HuH-7.5 (cell line): Measurements from ENCODE around the gene CAPN14.

ENCODE experiments used
- DNase-seq: peaks from one replicate; pipeline ENCODE4 v3.0.0; 2011; ENCODE audit warnings: low spot score

CAPN14 gene

DNA sequence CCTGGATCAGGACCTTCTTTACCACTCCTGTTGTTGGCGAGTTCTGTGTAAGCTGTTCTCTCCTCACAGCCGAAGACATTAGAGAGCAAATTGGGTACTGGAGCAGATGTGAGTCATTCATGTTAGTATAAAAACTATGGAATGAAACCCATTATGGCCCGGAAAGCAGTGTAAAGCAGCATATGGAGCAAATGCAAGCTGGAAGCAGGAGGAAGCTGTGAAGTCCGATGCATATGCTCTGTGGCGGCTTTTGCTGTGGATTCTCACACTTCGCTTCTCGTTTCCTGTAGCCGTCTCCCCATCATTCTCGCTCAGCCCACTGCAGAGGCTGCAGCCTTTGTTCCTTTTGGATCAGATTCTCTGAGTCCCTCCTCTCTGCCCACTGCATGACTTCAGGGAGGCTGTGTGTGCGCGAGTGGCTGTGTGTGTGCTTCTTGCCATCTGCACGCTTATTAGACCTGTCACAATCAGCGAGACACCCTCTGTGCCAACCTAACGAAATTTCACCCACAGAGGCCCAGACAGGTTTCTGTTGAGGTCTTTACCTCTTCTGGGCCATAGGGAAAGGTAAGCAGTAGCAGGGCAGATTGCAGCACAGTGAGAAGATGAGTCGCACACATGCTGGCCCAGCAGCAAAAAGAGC is 75.8 kb downstream of the CAPN14 start:
- no peak for DNase-seq

DNA sequence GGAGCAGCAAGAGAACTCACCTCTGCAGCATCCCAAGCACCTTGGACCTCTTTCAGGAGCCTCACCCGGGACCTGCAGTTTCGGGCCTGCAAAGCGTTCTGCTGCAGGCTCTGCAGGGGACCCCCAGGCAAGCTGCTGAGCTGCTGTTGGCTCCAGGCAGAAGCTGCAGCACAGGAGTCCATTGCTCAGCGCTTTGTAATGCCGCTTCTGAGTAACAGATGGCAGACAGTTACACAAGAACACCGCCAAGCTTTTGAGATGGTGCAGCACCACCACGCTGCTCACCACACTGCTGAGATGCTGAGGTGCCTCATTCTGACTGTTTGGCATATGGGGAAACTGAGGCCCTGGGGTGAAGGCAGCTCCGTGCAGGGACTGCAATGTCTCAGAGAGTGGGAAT is 77.2 kb downstream of the CAPN14 start:
- DNase-seq: no peak

DNA sequence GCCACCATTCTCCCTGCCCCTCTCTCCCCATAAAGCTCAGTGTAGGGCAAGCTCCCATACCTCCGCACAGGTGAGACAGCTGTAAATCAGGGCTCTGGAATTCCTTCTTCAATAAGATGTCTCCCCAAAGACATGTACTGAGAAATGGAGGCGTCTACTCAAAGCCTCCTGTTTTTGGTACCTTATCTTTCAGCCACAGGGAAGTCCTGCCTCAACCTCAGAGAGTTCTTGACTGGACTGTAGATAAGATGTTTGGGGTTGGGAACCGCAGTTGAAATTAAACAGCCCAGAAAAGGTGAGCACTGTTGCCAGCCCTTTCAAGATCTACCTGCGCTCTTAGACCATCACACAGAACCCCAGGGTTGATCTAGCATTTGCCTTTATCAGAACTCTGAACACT is 77.6 kb downstream of the CAPN14 start:
- no peak for DNase-seq

DNA sequence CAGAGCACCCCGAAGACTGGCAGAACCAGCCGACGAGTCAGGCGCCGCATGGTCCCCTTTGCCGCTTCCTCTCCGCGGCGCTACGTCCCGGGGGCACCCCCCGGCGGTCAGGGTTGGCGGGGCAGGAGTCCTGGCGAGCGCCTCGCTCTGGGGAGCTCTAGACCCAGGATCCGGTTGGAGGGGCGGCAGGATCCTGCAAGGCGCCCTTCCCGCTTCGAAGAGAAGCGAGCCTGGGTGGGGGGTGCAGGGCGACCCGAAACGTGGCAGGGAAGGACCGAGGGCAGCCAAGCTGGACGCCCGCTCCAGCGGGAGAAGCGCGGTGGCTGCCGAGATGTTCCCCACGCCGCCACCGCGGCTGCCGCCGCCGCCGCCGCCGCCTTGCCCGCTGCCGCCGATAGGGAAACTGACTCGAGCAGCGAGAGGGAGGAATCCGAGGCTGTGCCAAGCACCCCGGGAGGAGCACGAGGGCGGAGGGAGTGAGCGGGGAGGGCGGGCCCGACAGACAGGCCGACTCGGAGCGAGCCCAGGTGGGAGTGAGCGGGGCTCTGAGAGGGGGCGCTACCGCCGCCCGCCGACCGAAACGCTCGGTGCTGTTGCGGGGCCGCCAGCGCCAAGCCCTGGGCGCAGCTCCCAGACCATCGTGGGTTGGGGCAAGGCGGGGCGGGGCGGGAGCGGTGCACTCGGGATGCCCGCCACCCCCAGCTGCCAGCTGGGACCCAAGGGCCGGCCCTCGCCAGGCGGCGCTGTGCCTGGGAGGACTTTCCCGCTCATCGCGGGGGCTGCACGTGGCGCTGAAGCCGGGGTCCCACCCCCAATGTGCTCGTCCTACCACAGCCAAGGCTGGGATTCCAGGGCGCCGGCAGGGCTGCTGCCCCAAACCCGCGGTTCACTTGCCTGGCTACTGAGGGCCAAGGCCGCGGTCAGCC is 79.0 kb downstream of the CAPN14 start, which contains the start of gene GALNT14:
TSS of gene GALNT14 (minus strand) at position 404 of the 926 bp plus-strand sequence. CDS start at position 50, 354 bp downstream.
- DNase-seq: no peak

DNA sequence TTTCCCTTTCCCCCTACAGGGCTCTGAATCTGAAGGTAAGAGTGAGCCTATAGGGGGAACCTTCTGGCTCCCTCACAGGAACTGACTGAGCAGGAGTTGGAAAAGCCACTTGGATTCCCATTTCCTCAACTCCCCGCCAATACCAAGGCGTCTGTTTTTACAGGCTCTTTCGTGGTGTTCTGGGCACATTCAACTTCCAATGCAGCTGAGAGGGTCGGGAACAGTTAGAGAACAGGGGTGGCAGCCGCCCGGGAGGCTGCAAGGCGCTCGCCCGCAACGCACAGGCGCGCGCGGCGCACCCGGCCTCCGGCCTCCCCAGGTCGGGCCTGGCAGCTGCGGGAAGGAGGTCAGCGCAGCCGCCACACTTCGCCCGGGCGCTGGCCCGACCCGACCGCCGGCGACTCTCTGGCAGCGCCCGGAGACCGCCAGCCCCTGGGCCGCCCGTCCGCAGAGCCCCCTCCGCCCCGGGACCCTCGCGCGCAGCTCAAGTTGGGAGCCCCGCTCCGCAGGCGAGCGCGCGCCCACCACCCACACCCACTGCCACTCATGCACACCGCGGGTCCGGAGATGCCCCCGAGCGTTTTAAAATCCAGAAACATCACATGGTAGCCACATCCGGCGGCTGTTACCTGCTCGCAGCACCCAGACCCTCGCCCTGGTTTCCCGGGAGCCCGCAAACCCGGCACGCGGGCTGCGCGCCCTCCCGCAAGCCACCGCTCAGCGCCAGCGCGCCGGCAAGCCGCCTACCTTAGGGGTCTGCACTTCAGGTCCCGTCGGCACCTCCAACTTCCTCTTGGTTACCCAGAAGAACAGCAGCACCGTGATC is 79.9 kb downstream of the CAPN14 start:
- no peak for DNase-seq

DNA sequence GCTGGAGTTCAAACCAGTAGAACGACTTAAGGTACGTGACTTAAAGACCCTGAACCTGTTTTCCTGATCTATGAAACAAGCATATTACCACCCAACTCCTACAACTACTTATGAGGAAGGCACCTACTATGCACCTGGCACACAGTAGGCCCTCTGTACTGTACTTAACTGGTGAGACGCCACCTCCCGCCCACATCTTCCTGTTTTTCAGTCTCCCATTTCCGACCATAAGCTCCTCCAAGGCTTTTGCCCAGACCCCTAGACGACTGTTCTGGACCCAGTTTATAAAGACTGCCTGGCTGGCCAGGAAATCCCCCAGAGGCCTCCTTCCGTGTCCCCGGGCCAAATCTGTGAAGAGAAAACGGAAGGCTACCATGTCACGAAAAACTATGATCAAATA is 80.6 kb downstream of the CAPN14 start:
- DNase-seq: no peak

DNA sequence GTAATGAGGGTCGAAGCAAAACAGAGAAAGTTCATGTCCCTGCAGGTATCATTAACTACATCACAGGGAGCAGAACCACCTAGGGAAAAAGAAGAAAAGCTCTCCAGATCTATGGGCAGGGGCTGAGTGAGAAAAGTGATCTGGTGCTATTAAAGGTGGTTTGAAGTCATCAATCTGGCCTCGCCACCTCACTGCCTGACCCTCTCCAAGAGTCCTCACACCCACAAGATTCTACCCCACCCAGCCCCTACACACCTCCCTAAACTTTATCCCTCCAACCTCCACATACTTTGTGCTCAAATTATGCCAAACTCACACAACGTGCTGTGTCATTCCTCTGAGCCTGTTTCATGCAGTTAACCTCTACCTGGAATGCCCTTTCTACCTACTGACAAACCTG is 81.3 kb downstream of the CAPN14 start:
- DNase-seq: no peak

DNA sequence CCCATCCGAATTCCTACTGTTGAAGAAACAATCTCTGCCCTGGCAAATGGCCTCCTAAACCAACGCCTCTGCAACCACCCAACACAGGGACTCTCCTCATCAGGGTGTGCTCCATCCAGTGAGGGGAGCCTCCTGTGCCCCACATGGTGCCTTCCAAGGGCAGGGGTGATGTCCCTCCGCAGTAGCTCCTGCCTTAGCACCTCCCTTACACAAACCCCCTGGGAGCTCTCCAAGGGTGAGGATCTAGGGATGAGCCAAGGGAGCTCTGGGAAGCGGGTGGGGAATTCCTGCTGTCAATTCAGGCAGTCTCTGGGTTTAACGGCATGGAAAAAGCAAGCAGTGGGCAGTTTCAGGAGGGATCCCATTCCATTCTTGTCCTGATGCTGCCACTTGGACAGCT is 82.8 kb downstream of the CAPN14 start:
- DNase-seq: no peak

DNA sequence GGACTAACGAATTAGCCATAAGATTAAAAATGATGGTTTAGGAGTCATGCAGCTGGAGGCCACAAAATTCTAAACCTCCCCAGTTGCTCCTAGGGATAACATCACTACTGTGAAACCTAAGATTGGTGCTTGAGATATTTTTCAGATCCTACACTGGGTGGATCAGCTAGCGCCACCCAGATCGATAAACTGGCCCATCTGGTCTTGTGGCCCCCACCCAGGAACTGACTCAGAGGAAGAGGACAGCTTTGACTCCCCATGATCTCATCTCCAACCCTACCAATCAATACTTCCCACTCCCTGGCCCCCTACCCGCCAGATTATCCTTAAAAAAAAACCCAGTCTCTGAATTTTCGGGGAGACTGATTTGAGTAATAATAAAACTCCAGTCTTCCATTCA is 84.5 kb downstream of the CAPN14 start:
- no peak for DNase-seq

DNA sequence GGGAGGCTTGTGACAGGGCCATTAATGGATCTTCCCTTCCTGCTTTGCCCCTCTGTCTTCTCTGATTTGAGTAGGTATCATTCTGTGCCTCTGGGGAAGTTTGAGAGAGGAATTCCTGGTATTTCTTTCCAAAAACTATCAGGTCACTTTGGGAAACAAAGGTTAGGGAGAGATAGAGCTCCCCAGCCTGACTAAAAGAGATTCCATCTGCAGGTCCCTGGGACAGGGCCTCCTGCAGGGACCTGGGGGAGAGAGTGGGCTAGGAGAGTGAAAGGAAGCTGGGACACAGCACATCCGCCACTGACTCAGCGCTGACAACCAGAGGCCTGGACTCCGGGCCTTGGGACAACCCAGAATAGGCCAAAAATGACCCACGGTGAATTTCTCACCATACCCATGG is 85.4 kb downstream of the CAPN14 start:
- no peak for DNase-seq

DNA sequence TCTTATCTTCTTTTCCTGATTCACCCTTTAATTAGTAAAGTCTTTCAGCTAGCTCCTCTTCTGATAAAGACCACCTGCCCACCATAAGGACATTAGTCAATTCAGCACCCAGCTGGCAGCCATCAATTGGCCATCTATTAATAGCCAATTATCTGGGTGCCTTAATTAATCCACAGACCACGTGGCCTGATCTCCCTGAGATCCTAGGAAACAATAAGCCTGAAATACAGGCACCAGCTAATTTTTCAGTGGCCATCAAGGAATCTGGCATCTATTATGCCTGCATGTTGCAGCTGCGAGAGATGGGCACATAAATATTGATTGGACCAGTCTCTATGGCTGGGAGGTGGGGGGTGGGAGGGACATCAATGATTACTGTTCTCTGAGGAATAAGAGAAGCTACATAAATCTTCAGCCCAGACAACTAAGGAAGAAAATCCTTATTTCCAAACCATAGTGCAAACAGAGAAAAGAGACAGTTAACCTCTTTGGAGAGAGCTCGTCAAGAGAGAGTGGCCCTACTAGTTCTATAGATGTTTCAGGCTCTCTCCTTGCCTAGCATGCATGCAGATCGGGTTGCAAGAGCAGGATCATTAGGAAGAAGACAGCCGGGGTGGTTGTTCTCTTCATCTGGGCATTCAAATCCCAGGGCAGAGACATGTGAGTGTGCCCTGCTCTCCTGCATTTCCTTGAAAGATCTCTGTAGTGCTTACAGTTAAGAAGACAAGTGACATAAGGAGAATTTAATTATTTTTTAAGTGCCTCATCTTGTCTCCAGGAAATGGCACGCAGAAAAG is 87.7 kb downstream of the CAPN14 start:
- no peak for DNase-seq

DNA sequence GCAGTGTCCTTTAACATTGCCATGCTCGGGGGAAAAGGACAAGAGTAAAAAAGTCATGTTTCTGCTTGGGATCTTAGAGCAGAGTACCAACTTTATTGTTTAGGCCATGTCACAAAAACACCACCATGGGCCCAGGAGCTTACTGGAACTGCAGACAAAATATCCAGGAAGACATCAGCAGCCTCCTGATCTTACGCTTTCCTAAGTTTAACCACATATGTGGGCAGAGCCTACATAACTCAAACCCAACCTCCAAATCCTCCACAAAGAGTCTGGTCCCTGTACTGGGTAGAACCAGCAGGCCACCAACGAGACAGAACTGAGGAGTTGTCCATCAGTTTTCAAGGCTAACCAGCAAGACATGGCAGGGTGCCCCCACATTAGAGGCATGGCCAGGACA is 89.4 kb downstream of the CAPN14 start:
- no peak for DNase-seq

DNA sequence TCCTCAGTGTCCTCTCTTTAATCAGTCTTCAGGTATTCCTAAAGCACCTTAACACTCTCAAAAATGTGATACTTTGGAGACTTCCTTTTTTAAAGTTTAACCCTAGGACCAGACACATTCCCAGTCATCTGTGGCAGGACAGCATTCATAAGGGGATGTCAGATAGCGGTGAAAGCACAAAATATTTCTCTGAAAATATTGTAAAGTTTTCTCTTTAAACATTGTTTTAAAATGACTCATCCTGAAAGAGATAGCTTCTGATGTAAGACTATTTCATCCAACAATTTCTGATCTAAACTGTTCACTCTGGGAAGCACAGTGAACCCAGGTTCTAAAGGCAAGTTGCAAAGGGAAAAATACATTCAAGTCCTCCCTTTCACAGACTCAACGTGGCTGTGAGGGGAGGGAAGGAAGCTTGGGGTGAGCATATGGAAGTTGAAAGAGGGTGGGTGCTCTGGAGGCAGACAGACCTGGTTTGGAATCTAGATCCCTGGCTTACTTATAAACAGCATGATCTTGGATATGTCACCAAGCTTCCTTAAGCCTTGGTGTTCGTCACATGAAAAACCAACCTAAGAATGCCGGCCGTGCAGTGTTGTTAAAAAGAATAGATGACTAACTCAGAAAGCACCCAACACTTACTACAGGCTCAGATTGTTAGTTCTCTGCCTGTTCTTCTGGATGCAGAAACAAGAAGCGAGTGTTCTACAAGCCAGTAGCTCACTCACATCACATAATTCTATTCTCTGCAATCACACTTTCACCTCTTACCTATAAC is 91.2 kb downstream of the CAPN14 start:
- no peak for DNase-seq

DNA sequence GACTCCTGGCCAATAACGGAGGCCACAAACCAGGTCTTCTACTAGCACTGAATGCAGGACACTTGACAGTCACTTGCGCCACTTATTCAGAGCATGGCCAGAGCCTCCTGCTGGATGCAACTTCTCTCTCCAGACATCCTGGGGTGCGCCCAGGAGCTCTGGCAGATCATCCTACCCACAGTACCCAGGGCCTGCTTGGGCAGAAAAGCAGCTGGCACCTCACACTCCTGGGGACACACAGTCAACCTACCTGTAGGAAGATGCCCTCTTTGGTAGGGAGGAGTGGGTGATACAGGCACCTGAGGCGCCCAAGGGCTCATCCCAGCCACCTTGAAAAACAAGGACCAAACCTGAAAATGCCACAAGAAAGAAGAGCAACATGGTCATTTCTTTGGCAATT is 92.4 kb downstream of the CAPN14 start:
- DNase-seq: no peak
